GM13977 (cell line): ENCODE results near the gene RBM19.
"Not testable (repeated sequence)": the region's sequence is repeated elsewhere in the genome, so short reads cannot be mapped to it uniquely, and the experiment has no call there.

Experiments used
- DNase-seq: peaks from one replicate; pipeline ENCODE4 v3.0.0; 2012; ENCODE audit warnings: low spot score
- CTCF ChIP-seq: IDR thresholded peaks from 2 replicates; pipeline ENCODE4 v1.5.1; 2012; ENCODE audit warnings: mild to moderate bottlenecking, control low read depth; ENCODE audit not compliant: insufficient read depth; ENCODE audit errors: extremely low read depth, missing control alignments
- in situ Hi-C: fragments of 300-500 bp; cut with MboI; formaldehyde crosslinking; loops from one replicate; pipeline ENCODE4 v1.12.0; 2022; ENCODE audit warnings: low sequenced_read_pairs, low pct_unique_long_range_greater_than_20kb, mixed read lengths, inconsistent platforms; ENCODE audit not compliant: unreplicated experiment

The RBM19 gene

GRCh38 chr12:113819495-113819894, 146.6 kb downstream of the RBM19 start:
- no peak for DNase-seq
- in situ Hi-C loops, result no loop called here
- TF ChIP-seq CTCF, result no peak

- no peak for DNase-seq
These were observed 147.3 kb downstream of the RBM19 start for GRCh38 chr12:113818833-113819232.

DNA sequence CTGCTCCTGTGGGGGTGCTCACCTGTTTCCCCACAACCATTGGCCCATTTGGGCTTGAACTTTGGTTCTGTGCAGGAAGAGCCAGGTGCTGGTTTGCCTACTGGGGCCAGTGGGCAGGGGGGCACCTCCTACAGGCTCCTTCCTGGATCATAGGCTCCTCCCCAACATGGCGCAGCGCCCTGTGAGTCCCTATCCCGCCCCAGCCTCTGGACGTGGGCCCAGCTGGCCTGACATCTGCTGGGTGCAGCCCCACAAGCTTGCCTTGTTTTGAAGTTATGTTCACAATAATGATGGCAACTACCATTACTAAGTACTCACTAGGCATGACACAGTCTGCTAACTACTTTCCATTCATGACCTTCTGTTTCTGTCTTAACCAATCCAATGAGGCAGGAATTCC, 147.8 kb downstream of the RBM19 start:
- in situ Hi-C loops, result no loop called here
- no peak for DNase-seq
- no peak for TF ChIP-seq CTCF

More at GRCh38 chr12:113818833-113819232, 147.3 kb downstream of the RBM19 start:
- in situ Hi-C loops, result no loop called here
- TF ChIP-seq CTCF, result peak; percentile 21

- TF ChIP-seq CTCF, result no peak
- no peak for DNase-seq
- in situ Hi-C loops, result no loop called here
These were observed 149.3 kb downstream of the RBM19 start for GRCh38 chr12:113816866-113817265.

DNA sequence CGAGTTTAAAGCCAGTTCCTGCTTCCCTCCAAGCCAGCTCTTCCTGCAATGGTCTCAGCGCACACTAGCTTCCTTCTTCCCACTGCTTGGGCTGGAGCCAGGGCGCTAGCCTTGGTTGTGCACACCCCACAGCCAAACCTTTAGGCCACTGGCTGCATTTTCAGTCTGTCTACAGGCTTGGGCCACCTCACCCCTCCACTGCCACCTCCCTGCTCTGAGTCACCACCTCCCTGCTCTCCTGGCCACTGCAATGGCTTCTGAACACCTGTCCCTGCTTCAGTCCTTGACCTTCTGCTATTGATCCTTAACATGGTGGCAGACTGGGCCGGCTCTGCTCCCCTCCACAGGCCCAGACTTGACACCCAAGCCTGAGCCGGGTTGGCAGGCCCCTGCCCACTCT, 151.1 kb downstream of the RBM19 start:
- TF ChIP-seq CTCF, result no peak
- no peak for DNase-seq
- in situ Hi-C loops, result no loop called here

DNA sequence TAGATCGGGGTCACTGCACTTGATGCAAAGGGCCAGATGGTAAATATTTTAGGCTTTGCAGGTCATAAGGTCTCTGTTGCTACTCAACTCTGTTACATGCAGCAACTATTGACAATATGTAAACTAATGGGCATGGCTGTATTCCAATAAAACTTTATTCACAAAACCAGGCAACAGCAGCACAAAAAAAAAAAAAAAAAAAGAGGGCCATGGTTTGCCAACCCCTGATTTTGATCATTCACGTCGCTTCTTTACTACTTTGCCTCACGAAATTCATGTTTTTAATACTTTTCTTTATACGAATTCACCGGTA, 152.9 kb downstream of the RBM19 start:
- in situ Hi-C loops, result no loop called here
- TF ChIP-seq CTCF, result no peak

DNA sequence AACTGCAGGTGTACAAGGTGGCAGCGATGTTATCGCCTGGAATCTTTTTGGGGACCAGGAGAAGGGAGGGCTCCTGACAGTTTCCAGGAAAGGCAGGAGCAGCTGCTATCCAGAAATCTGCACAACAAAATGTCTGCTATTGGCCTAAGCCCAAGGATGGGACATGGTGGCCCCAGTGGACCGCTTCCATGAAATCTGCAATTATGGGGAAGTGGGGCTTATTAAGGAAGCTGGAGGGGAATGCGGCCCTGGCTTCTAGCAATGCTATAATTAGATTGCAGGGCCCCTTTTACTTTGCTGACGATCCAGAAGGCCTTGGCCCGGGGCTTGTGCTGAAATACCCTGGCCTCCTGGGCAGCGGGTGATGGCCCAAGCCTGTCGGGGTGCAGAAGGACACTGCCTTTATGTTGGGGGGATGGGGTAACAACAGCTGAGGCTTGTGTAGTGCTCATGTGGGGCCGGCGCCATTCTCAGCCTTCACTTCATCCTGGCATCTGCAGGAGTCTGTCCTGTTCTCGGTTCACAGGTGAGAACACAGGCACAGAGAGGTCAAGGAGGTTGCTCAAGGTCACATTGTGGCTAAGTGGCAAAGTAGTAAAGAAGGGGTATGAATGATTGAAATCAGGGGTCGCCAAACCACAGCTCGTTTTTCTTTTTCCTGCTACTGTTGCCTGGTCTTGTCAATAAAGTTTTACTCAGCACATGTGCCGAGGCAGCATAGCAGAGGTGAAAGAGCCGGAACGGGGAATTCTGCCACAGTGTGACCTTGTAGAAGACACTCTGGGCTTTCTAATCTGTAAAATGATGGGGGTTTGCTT, 153.5 kb downstream of the RBM19 start:
- TF ChIP-seq CTCF, result no peak
- DNase-seq, result no peak
- in situ Hi-C loops, result no loop called here

More for the DNA sequence above, 152.9 kb downstream of the RBM19 start:
- DNase-seq, result no peak

GRCh38 chr12:113809462-113810220, 156.5 kb downstream of the RBM19 start:
- DNase-seq, in situ Hi-C loops: not testable (repeated sequence)
